ENCODE results near the gene ASB10. TPM values are rescaled to one million over a fixed set of nuclear protein-coding genes. Genes with fewer than 3 reads are reported as not detected.

The ASB10 gene
- total RNA-seq, 2 experiments from 2014 or later = not detected

DNA sequence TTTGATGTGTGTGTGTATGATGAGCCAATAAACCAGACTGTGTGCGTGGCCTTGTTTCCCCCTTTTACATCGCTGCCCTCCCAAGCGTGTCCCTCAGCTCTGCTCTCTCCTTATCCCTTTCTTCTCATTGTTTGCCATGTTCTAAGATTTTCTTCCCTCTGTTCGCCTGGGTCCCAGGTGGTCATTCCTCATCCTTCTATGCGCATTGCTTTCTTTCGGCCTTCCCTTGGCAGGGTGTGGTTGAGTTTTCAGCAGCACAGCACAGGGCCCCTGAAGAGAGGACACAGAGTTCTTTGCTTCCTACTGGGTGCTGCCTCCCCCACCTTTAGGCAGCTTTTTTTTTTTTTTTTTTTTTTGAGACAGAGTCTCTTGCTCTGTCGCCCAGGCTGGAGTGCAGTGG, 42.7 kb downstream of the ASB10 start:
- CTCF ChIA-PET = interaction anchor here (0.5 kb wide), 1 partner anchor 28 kb away, joined by 4 read pairs; no protein-coding TSS in a partner anchor

DNA sequence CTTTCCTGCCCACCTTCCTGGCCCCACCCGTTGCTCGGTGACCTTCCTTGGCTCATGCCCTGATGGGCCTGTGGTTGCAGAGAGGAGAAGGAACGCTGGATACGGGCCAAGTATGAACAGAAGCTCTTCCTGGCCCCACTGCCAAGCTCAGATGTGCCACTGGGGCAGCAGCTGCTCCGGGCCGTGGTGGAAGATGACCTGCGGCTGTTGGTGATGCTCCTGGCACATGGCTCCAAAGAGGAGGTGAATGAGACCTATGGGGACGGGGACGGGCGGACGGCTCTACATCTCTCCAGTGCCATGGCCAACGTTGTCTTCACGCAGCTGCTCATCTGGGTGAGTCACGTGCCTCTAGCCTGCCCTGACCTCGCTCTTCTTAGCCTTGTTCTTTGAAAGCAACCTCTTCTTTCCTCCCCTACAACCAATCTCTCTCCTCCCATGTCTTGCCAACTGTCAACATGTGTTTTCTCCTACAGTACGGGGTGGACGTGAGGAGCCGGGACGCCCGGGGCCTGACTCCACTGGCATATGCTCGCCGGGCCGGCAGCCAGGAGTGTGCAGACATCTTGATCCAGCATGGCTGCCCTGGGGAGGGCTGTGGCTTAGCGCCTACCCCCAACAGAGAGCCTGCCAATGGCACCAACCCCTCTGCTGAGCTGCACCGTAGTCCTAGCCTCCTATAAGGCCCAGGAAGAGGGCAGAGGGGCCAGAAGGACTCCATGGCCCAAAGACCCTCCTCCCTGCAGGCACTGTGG, 43.6 kb downstream of the ASB10 start:
- Mint-ChIP-seq H3K36me3 (ENCODE audit: low read depth) (peaks cover 3% of the 10 kb centered on the region), H3K9me3 (no peaks in the 10 kb centered on the region), H3K4me1 (ENCODE audit: low read depth) (no peaks in the 10 kb centered on the region), H3K27me3 (ENCODE audit: low read depth) (no peaks in the 10 kb centered on the region), H3K27ac (no peak overlapping the region), H3K4me3 (no peak overlapping the region)
- DNase-seq = no peak
- CTCF ChIA-PET = no interaction called here
- intact Hi-C loops (cut with micrococcal nuclease) = no loop called here

More for the DNA sequence above, 42.7 kb downstream of the ASB10 start:
- Mint-ChIP-seq H3K4me1 (ENCODE audit: low read depth) (no peaks in the 10 kb centered on the region), H3K9me3 (no peaks in the 10 kb centered on the region), H3K36me3 (ENCODE audit: low read depth) (peaks cover 3% of the 10 kb centered on the region), H3K27ac (no peak overlapping the region), H3K27me3 (ENCODE audit: low read depth) (peaks cover 3% of the 10 kb centered on the region), H3K4me3 (no peak overlapping the region)
- intact Hi-C loops (cut with micrococcal nuclease) = no loop called here
- DNase-seq = no peak

DNA sequence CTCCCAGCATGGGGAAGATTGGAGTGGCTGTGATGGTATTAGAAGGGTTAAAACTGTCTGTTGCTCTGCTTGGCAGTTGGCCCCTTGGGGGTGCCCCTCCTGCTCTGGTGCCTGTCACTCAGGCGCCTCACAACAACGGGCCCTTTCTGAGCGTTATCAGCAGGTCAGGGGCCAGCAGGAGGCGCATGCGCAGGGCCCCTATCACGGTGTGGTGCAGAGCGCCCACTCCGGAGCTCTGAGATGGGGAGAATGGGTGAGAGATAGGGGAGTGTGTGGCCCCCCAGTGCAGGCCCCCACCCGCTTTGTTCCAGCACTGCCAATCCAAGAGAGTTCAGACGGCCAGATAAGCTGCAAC, 44.4 kb downstream of the ASB10 start:
- no peak for DNase-seq
- intact Hi-C loops (cut with micrococcal nuclease) = no loop called here
- no peak overlapping the region for H3K27ac Mint-ChIP-seq
- peaks cover 3% of the 10 kb centered on the region for H3K36me3 Mint-ChIP-seq (ENCODE audit: low read depth)
- no peak overlapping the region for H3K4me3 Mint-ChIP-seq
- H3K4me1 Mint-ChIP-seq (ENCODE audit: low read depth) = no peaks in the 10 kb centered on the region
- no peaks in the 10 kb centered on the region for H3K9me3 Mint-ChIP-seq
- no peaks in the 10 kb centered on the region for H3K27me3 Mint-ChIP-seq (ENCODE audit: low read depth)
- CTCF ChIA-PET = interaction anchor here (0.8 kb wide), 1 partner anchor 29 kb away, joined by 3 read pairs; no protein-coding TSS in a partner anchor

DNA sequence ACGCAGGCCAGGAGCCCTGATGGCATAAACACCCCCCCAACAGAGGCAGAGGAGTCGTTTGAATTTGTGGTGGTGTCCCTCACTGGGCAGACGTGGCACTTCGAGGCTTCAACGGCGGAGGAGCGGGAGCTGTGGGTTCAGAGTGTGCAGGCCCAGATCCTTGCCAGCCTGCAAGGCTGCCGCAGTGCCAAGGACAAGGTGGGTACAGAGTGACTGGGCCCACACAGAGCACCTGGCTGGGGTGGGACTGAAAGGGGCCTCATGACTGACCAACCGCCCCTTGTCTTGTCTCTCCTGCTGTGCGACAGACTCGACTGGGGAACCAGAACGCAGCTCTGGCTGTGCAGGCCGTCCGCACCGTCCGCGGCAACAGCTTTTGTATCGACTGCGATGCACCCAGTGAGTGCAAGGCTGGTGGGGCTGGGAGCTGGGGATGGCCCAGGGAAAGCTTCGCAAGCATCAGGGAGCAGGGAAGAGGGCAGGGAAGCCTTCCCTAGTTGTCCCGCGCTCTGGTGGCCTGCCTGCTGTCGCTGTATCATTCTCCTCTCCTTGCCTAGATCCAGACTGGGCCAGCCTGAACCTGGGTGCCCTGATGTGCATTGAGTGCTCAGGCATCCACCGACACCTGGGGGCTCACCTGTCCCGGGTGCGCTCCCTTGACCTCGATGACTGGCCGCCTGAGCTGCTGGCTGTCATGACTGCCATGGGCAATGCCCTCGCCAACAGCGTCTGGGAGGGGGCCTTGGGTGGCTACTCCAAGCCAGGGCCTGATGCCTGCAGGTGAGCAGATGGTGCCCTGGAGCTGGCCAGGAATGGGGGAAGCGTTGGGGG, 45.0 kb downstream of the ASB10 start:
- CTCF ChIA-PET = interaction anchor here (0.8 kb wide), 2 partner anchors 30 to 180 kb away, joined by 3 read pairs; no protein-coding TSS in a partner anchor
- Mint-ChIP-seq H3K4me1 (ENCODE audit: low read depth) (no peaks in the 10 kb centered on the region), H3K4me3 (no peak overlapping the region), H3K36me3 (ENCODE audit: low read depth) (peaks cover 3% of the 10 kb centered on the region), H3K27ac (no peak overlapping the region), H3K27me3 (ENCODE audit: low read depth) (no peaks in the 10 kb centered on the region), H3K9me3 (no peaks in the 10 kb centered on the region)
- no peak for DNase-seq
- intact Hi-C loops (cut with micrococcal nuclease) = no loop called here

DNA sequence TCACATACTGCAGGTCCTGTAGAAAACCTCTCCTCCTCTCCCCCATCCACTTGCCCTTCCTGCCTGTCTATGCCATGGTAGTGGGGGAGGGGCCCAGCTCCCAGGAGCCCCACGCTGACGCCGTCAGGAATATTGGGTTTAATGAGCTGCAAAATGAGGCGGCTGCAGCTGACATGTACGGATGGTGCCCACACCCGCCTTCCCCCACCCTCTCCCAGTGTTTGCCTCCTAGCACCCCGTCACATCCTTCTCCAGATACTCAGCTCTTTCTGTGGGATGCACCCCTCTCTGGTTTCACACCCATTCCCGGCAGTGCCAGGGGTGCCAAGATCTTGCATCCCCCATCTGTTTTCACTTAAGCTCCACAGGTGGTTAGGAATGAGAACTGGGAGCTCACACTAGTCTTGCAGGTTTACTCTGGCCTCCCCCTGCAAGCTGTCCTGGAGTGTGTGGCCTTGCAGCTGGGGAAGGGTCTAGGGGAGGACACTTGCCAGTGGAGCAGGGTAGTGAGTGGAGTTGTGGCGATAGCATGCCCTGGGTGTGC, 45.7 kb downstream of the ASB10 start:
- Mint-ChIP-seq H3K4me1 (ENCODE audit: low read depth) (no peaks in the 10 kb centered on the region), H3K27me3 (ENCODE audit: low read depth) (no peaks in the 10 kb centered on the region), H3K27ac (no peak overlapping the region), H3K4me3 (no peak overlapping the region), H3K9me3 (no peaks in the 10 kb centered on the region), H3K36me3 (ENCODE audit: low read depth) (peaks cover 3% of the 10 kb centered on the region)
- intact Hi-C loops (cut with micrococcal nuclease) = no loop called here
- no peak for DNase-seq
- CTCF ChIA-PET = interaction anchor here (0.8 to 1.1 kb wide), 2 partner anchors 24 to 179 kb away, joined by 3 read pairs; no protein-coding TSS in a partner anchor

DNA sequence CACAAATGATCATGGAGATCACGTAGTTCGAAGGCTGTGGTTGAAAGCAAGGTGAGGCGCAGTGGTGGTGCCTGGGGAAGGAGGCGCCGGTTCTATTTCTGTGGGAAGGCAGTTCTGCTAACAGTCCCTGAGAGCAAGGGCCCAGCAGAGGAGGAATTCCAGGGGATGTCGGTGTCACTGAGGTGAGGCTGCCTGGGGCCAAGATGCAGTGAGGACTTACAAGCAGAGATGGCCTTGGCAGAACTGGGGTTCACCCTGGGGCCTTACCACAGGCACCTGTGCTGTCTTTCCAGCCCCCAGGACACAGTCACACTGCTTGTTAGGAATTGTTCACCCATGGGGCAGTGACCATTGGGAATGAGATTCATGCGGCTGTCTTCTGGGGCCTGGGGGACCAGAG, 46.2 kb downstream of the ASB10 start:
- no peak for DNase-seq
- Mint-ChIP-seq H3K4me1 (ENCODE audit: low read depth) (no peaks in the 10 kb centered on the region), H3K4me3 (no peak overlapping the region), H3K36me3 (ENCODE audit: low read depth) (peaks cover 3% of the 10 kb centered on the region), H3K27me3 (ENCODE audit: low read depth) (no peaks in the 10 kb centered on the region), H3K27ac (no peak overlapping the region), H3K9me3 (no peaks in the 10 kb centered on the region)
- CTCF ChIA-PET = interaction anchor here (1.1 kb wide), 1 partner anchor 25 kb away, joined by 3 read pairs; no protein-coding TSS in a partner anchor
- intact Hi-C loops (cut with micrococcal nuclease) = no loop called here

DNA sequence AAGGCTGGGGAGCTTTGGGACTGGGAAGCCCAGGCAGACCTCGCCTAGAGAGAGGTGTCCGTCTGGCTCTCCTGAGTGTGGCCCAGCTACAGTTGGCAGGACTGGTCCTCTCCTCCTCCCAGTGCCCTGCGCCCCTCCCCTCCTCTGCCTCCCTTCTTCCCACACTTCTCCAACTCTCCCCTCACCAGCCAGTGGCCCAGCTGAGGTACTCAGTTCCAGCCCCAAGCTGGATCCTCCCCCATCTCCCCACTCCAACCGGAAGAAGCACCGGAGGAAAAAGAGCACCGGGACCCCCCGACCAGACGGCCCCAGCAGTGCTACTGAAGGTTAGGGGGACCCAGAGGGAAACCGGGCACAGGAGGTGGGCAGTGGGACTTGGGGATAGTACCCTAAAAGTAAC, 47.3 kb downstream of the ASB10 start:
- no peaks in the 10 kb centered on the region for H3K4me1 Mint-ChIP-seq (ENCODE audit: low read depth)
- H3K36me3 Mint-ChIP-seq (ENCODE audit: low read depth) = peaks cover 2% of the 10 kb centered on the region
- no peaks in the 10 kb centered on the region for H3K9me3 Mint-ChIP-seq
- no peak overlapping the region for H3K27ac Mint-ChIP-seq
- H3K4me3 Mint-ChIP-seq = no peak overlapping the region
- CTCF ChIA-PET = interaction anchor here (0.9 to 1.0 kb wide), 3 partner anchors 9 to 33 kb away, joined by 3 read pairs; no protein-coding TSS in a partner anchor
- intact Hi-C loops (cut with micrococcal nuclease) = no loop called here
- H3K27me3 Mint-ChIP-seq (ENCODE audit: low read depth) = no peaks in the 10 kb centered on the region
- DNase-seq = no peak

DNA sequence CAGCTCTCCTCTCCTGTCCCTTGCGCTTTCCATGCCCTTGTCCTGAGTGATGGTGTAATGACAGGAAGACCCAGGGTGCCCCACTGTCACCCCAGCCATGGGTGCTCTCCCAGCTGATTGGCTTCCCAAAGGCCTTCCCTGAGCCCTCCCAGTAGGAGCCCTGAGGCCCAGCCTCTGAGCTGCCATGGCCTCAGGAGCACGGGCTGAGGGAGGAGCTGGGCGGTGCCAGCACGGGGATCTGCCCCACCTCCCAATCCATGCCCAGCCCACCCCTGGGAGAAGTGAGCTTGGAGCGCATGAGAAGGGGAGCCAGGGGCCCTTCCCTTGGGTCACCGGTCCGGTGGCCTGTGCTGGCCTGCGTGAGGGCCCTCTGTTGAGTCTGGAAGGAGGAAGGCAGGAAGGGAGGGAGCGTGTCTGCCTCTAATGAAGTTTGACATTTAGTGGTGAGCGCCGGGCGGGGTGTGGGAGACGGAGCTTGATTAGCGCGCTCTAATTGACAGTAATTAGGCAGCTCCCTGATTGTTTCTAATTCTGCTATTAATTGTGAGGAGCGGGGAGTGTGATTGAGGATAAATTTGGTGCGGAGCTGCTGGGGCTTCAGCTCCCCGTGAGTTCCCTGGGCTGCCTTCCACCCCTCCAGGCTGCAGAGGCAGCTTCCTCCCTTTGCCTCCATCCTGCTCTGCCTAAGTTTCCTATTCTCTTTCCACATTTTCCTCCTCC, 47.8 kb downstream of the ASB10 start:
- Mint-ChIP-seq H3K27me3 (ENCODE audit: low read depth) (no peaks in the 10 kb centered on the region), H3K4me1 (ENCODE audit: low read depth) (no peaks in the 10 kb centered on the region), H3K9me3 (no peaks in the 10 kb centered on the region), H3K36me3 (ENCODE audit: low read depth) (peaks cover 2% of the 10 kb centered on the region), H3K27ac (no peak overlapping the region), H3K4me3 (no peak overlapping the region)
- intact Hi-C loops (cut with micrococcal nuclease) = no loop called here
- CTCF ChIA-PET = interaction anchor here (0.9 to 1.1 kb wide), 6 partner anchors 9 to 105 kb away, joined by 3 to 4 read pairs (median 3); no protein-coding TSS in a partner anchor
- DNase-seq = no peak

DNA sequence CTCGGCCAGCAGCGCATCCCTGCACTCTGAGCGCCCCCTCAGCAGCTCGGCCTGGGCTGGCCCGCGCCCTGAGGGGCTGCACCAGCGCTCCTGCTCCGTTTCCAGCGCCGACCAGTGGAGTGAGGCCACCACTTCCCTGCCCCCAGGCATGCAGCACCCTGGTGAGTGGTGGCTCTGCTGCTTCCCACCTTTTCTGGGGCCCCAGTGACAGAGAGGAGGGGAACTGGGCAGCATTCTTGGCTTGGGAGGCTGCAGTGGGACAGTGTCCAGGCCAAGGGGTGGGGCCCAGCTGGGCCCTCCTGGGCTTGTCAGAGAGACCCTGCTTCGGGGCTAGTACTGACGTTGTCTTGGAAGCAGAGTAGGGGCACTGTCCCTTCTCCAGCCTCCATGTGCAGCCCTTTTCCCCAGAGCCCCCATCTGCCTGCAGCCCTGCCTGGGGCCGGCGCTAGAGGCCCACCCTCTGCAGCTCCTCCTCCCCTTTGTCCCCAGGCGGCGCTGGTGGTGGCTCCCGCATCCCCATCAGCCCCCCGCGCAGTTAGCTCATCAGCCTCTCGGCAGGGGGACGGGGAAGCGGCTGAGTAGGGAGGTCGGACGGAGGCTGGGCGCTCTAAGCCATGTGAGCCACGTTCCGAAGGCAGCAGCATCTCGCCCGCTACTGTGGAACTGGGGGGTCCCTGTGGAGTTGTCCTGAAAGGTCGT, 48.7 kb downstream of the ASB10 start:
- Mint-ChIP-seq H3K4me1 (ENCODE audit: low read depth) (no peaks in the 10 kb centered on the region), H3K9me3 (no peaks in the 10 kb centered on the region), H3K4me3 (no peak overlapping the region), H3K27me3 (ENCODE audit: low read depth) (no peaks in the 10 kb centered on the region), H3K36me3 (ENCODE audit: low read depth) (peaks cover 1% of the 10 kb centered on the region), H3K27ac (no peak overlapping the region)
- CTCF ChIA-PET = interaction anchor here (1.0 to 1.8 kb wide), 5 partner anchors 14 to 106 kb away, joined by 3 to 4 read pairs (median 4); no protein-coding TSS in a partner anchor
- no peak for DNase-seq
- intact Hi-C loops (cut with micrococcal nuclease) = no loop called here

DNA sequence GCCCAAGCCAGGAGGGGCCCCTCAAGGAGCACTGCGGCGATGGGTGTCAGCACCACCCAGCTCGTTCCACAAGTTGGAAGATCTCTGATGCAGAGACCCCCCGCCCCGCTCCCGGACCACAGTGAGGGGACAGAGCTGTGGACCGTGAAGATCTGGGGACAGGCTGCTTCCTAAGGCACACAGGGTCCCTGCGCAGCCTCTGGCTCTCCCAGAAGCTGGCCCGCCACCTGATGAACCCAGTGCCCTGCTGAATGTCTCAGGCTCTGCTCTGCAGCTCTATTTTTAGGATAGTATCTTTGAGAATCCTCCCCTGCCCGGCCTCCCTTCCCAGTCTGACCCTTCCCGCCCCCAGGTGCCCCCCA, 49.3 kb downstream of the ASB10 start:
- no peak overlapping the region for H3K27ac Mint-ChIP-seq
- intact Hi-C loops (cut with micrococcal nuclease) = no loop called here
- H3K4me1 Mint-ChIP-seq (ENCODE audit: low read depth) = no peaks in the 10 kb centered on the region
- H3K9me3 Mint-ChIP-seq = no peaks in the 10 kb centered on the region
- peaks cover 1% of the 10 kb centered on the region for H3K36me3 Mint-ChIP-seq (ENCODE audit: low read depth)
- DNase-seq = no peak
- no peaks in the 10 kb centered on the region for H3K27me3 Mint-ChIP-seq (ENCODE audit: low read depth)
- CTCF ChIA-PET = interaction anchor here (1.8 kb wide), 1 partner anchor 14 kb away, joined by 4 read pairs; no protein-coding TSS in a partner anchor
- no peak overlapping the region for H3K4me3 Mint-ChIP-seq

DNA sequence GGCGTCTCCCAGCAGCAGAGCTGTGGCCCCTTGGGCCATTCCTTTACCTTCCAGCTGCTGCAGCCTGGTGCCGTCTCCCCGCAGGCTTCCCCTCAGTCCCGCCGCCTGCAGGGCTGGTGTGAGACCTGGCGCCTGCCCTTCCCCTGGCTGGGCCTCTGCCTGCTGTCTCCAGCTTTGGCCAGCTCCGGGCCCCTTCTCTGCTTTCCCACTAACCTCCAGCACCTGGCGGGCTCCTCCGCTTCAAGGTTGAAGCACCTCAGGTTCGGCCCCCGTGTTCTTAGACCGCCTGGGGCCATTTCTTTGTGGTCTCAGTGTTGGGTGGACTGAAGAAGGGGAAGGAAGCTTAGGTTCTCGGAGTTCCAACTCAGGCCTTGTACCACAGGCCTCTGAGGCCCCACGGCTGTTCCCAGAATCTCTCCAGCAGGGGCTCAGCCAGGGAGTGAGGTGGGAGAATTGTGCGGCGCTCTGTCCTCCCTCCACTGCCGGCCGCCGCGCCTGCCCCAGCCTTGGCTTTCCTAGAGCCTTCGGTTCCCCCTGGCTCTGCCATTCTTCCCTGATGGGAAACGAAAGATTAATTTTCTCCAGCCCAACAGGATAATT, 49.9 kb downstream of the ASB10 start:
- Mint-ChIP-seq H3K4me3 (no peak overlapping the region), H3K36me3 (ENCODE audit: low read depth) (peaks cover 1% of the 10 kb centered on the region), H3K4me1 (ENCODE audit: low read depth) (no peaks in the 10 kb centered on the region), H3K27me3 (ENCODE audit: low read depth) (no peaks in the 10 kb centered on the region), H3K9me3 (no peaks in the 10 kb centered on the region), H3K27ac (no peak overlapping the region)
- CTCF ChIA-PET = interaction anchor here (0.5 to 1.8 kb wide), 2 partner anchors 13 to 16 kb away, joined by 3 to 4 read pairs; no protein-coding TSS in a partner anchor
- intact Hi-C loops (cut with micrococcal nuclease) = no loop called here
- no peak for DNase-seq

All from activated naive CD4-positive, alpha-beta T cell treated with anti-CD3 and anti-CD28 coated beads for 36 hours (primary cell).